Measurements from ENCODE around the gene PRSS58. TPM values are rescaled to one million over a fixed set of nuclear protein-coding genes. Genes with fewer than 3 reads are reported as not detected.

PRSS58 gene
- total RNA-seq, 1 donor from 2014 or later, result not detected

DNA sequence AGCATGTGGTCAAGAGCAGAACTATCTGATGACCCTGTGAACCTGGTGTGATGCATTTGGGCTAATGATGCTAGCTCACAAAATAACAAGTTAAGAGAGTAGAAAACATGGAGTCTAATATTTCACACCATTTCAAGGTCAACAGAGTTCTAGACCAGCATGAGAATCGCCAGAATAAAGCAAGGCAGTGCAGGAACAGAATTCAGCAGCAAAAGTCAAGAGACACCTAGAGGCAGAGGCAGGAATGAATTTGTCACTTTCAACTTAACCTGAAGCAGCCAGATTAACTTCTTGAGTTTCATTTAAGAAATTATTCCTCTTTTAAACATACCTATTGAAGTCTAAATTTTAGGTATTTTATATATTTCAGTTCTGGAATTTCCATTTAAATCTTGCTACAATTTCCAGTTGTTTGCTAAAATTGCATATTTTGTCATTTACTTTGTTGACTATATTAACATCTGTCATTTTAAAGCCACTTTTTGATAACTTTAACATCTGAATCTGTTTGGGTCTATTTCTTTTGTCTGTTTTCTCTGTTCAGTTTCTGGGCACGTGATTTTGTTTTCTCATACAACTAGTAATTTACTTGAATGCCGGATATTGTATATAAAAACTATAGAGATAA lies 44.2 kb upstream of the PRSS58 start:
- no peak overlapping the region for H3K9ac ChIP-seq (ENCODE audit: low read length)
- no peak overlapping the region for H3K4me3 ChIP-seq (ENCODE audit: insufficient read depth, low read depth, low read length)
- no peak overlapping the region for H3K4me3 Mint-ChIP-seq (ENCODE audit: unreplicated experiment)
- H3K27me3 ChIP-seq (ENCODE audit: insufficient read depth, low read length), result no peaks in the 10 kb centered on the region
- no peak for DNase-seq (ENCODE audit: low read depth)
- H3K27me3 Mint-ChIP-seq (ENCODE audit: low read depth, unreplicated experiment), result peaks cover 7% of the 10 kb centered on the region
- no peak overlapping the region for H3K27ac ChIP-seq (ENCODE audit: low read depth, low read length)
- H3K36me3 Mint-ChIP-seq (ENCODE audit: low read depth, unreplicated experiment), result no peaks in the 10 kb centered on the region
- no peak overlapping the region for H3K27ac Mint-ChIP-seq (ENCODE audit: unreplicated experiment)
- no peaks in the 10 kb centered on the region for H3K36me3 ChIP-seq (ENCODE audit: insufficient read depth, low read length)
- H2AFZ ChIP-seq (ENCODE audit: low read depth, low read length), result no peak overlapping the region
- no peaks in the 10 kb centered on the region for H3K4me1 ChIP-seq (ENCODE audit: insufficient read depth, low read length)
- no peaks in the 10 kb centered on the region for H3K79me2 ChIP-seq (ENCODE audit: insufficient read depth, low read length)
- no peaks in the 10 kb centered on the region for H3K9me3 Mint-ChIP-seq (ENCODE audit: unreplicated experiment)
- TF ChIP-seq EZH2 (IDR thresholded peaks at IDR 0.05; ENCODE audit: insufficient read depth, low read length), result no peak
- TF ChIP-seq CTCF (IDR thresholded peaks at IDR 0.05; ENCODE audit: insufficient read depth, low read depth, low read length), result peak; percentile 46
- no peaks in the 10 kb centered on the region for H4K20me1 ChIP-seq (ENCODE audit: insufficient read depth, low read length)
- H3K4me1 Mint-ChIP-seq (ENCODE audit: low read depth, unreplicated experiment), result no peaks in the 10 kb centered on the region
- no peak for FAIRE-seq
- H3K9me3 ChIP-seq (ENCODE audit: insufficient read depth, low read depth, low read length), result no peaks in the 10 kb centered on the region
- H3K4me2 ChIP-seq (ENCODE audit: low read length), result no peak overlapping the region

- H2AFZ ChIP-seq (ENCODE audit: low read depth, low read length), result no peak overlapping the region
- H4K20me1 ChIP-seq (ENCODE audit: insufficient read depth, low read length), result no peaks in the 10 kb centered on the region
- no peaks in the 10 kb centered on the region for H3K4me1 ChIP-seq (ENCODE audit: insufficient read depth, low read length)
- H3K9me3 ChIP-seq (ENCODE audit: insufficient read depth, low read depth, low read length), result no peaks in the 10 kb centered on the region
- H3K27me3 Mint-ChIP-seq (ENCODE audit: low read depth, unreplicated experiment), result peaks cover 7% of the 10 kb centered on the region
- H3K4me2 ChIP-seq (ENCODE audit: low read length), result no peak overlapping the region
- H3K27ac ChIP-seq (ENCODE audit: low read depth, low read length), result no peak overlapping the region
- DNase-seq (ENCODE audit: low read depth) (no peak), FAIRE-seq (no peak)
- TF ChIP-seq CTCF (IDR thresholded peaks at IDR 0.05; ENCODE audit: insufficient read depth, low read depth, low read length), result no peak
- TF ChIP-seq EZH2 (IDR thresholded peaks at IDR 0.05; ENCODE audit: insufficient read depth, low read length), result no peak
- no peaks in the 10 kb centered on the region for H3K9me3 Mint-ChIP-seq (ENCODE audit: unreplicated experiment)
- H3K4me3 ChIP-seq (ENCODE audit: insufficient read depth, low read depth, low read length), result no peak overlapping the region
- H3K9ac ChIP-seq (ENCODE audit: low read length), result no peak overlapping the region
- H3K36me3 Mint-ChIP-seq (ENCODE audit: low read depth, unreplicated experiment), result no peaks in the 10 kb centered on the region
- H3K79me2 ChIP-seq (ENCODE audit: insufficient read depth, low read length), result no peaks in the 10 kb centered on the region
- no peak overlapping the region for H3K4me3 Mint-ChIP-seq (ENCODE audit: unreplicated experiment)
- H3K27ac Mint-ChIP-seq (ENCODE audit: unreplicated experiment), result no peak overlapping the region
- H3K36me3 ChIP-seq (ENCODE audit: insufficient read depth, low read length), result no peaks in the 10 kb centered on the region
- no peaks in the 10 kb centered on the region for H3K27me3 ChIP-seq (ENCODE audit: insufficient read depth, low read length)
- H3K4me1 Mint-ChIP-seq (ENCODE audit: low read depth, unreplicated experiment), result no peaks in the 10 kb centered on the region
Measured at GRCh38 chr7:142301299-142301698, 43.4 kb upstream of the PRSS58 start.

DNA sequence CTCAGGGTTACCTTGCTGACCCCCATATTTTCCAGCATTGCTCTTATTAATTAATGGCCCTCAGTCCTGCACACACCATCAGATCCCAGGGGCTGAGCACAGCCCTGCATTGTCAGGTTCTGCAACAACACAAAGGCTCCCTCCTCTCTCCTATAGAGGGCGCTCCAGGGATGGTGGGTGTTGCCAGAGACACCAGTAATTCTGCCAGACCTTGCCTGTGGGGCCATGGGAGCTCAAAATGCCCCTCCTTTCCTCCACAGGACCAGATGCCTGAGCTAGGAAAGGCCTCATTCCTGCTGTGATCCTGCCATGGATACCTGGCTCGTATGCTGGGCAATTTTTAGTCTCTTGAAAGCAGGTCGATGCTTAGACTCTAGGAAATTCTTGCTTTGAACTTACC lies 42.8 kb upstream of the PRSS58 start:
- TF ChIP-seq EZH2 (IDR thresholded peaks at IDR 0.05; ENCODE audit: insufficient read depth, low read length) (no peak), CTCF (IDR thresholded peaks at IDR 0.05; ENCODE audit: insufficient read depth, low read depth, low read length) (no peak)
- Histone ChIP-seq H3K27ac (ENCODE audit: low read depth, low read length) (no peak overlapping the region), H3K79me2 (ENCODE audit: insufficient read depth, low read length) (no peaks in the 10 kb centered on the region), H4K20me1 (ENCODE audit: insufficient read depth, low read length) (no peaks in the 10 kb centered on the region), H3K9me3 (ENCODE audit: insufficient read depth, low read depth, low read length) (no peaks in the 10 kb centered on the region), H3K4me3 (ENCODE audit: insufficient read depth, low read depth, low read length) (no peak overlapping the region), H3K9ac (ENCODE audit: low read length) (no peak overlapping the region), H3K36me3 (ENCODE audit: insufficient read depth, low read length) (no peaks in the 10 kb centered on the region), H3K4me1 (ENCODE audit: insufficient read depth, low read length) (no peaks in the 10 kb centered on the region), H2AFZ (ENCODE audit: low read depth, low read length) (no peak overlapping the region), H3K4me2 (ENCODE audit: low read length) (no peak overlapping the region), H3K27me3 (ENCODE audit: insufficient read depth, low read length) (no peaks in the 10 kb centered on the region)
- no peaks in the 10 kb centered on the region for H3K4me1 Mint-ChIP-seq (ENCODE audit: low read depth, unreplicated experiment)
- DNase-seq (ENCODE audit: low read depth), result no peak
- FAIRE-seq, result no peak
- H3K27ac Mint-ChIP-seq (ENCODE audit: unreplicated experiment), result no peak overlapping the region
- no peak overlapping the region for H3K4me3 Mint-ChIP-seq (ENCODE audit: unreplicated experiment)
- no peaks in the 10 kb centered on the region for H3K9me3 Mint-ChIP-seq (ENCODE audit: unreplicated experiment)
- peaks cover 7% of the 10 kb centered on the region for H3K27me3 Mint-ChIP-seq (ENCODE audit: low read depth, unreplicated experiment)
- H3K36me3 Mint-ChIP-seq (ENCODE audit: low read depth, unreplicated experiment), result no peaks in the 10 kb centered on the region

Data from astrocyte (in vitro differentiated cells and primary cell).